Stimulated activated naive B cell treated with anti-CD40 and anti-IgM and Interleukin-4, amounts not matched to agents 10 μg/mL and 1 μg/mL and 100 μg/mL, for 72 hours (primary cell): ENCODE data around the gene PLCB4.
"Not testable (repeated sequence)": the region's sequence is repeated elsewhere in the genome, so short reads cannot be mapped to it uniquely, and the experiment has no call there.

ENCODE experiments used
- ATAC-seq, 2 donors: fragments of 150-1000 bp; cut with Tn5 transposase; replicated peaks; 2 replicates each; pipeline ENCODE4 v1.10.0; 2021; ENCODE audit warnings: moderate library complexity in 1 of 2
- DNase-seq: peaks from one replicate; pipeline ENCODE4 v3.0.0; 2021
- H3K27ac Mint-ChIP-seq: one replicate; pipeline ENCODE4 v1.8.0; 2022; ENCODE audit warnings: mild to moderate bottlenecking, mixed read lengths
- H3K27me3 Mint-ChIP-seq, 2 donors: one replicate each; pipeline ENCODE4 v1.8.0; 2022; ENCODE audit warnings: mixed read lengths in 2 of 2
- H3K36me3 Mint-ChIP-seq, 2 donors: one replicate each; pipeline ENCODE4 v1.8.0; 2022; ENCODE audit warnings: mixed read lengths in 2 of 2, mild to moderate bottlenecking in 1 of 2
- H3K4me1 Mint-ChIP-seq, 2 donors: one replicate each; pipeline ENCODE4 v1.8.0; 2022; ENCODE audit warnings: mixed read lengths in 2 of 2, mild to moderate bottlenecking in 1 of 2
- H3K4me3 Mint-ChIP-seq, 2 donors: one replicate each; pipeline ENCODE4 v1.8.0; 2022; ENCODE audit warnings: mild to moderate bottlenecking in 2 of 2, mixed read lengths in 2 of 2, moderate library complexity in 1 of 2
- H3K9me3 Mint-ChIP-seq, 2 donors: one replicate each; pipeline ENCODE4 v1.8.0; 2022; ENCODE audit warnings: mixed read lengths in 2 of 2, mild to moderate bottlenecking in 1 of 2

PLCB4 gene

DNA sequence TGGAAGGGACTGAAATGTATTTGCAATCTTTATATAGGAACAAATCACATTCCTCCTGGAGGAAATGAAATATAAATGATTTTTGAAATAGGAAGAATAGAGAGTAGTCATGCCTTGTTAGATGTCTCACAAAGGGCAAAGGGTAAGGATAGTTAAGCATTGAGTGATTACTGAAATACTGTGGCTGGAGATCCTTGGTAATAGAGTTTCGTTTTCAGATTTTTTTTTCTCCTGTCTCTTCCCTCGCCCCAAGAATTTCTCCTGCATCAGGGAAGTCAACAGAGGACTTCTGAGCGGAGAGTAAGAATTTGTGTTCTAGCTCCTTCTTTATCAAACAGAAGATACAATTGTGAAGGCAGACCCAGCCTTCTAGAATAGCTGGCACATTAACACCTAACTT lies 79.4 kb downstream of the PLCB4 start:
- no peak for ATAC-seq
- no peaks in the 10 kb centered on the region for H3K27me3 Mint-ChIP-seq
- H3K9me3 Mint-ChIP-seq: peaks cover 5 to 9% of the 10 kb centered on the region in 2 donors
- no peak for DNase-seq
- no peaks in the 10 kb centered on the region for H3K36me3 Mint-ChIP-seq
- no peaks in the 10 kb centered on the region for H3K4me1 Mint-ChIP-seq
- H3K27ac Mint-ChIP-seq: no peak overlapping the region
- no peak overlapping the region for H3K4me3 Mint-ChIP-seq

DNA sequence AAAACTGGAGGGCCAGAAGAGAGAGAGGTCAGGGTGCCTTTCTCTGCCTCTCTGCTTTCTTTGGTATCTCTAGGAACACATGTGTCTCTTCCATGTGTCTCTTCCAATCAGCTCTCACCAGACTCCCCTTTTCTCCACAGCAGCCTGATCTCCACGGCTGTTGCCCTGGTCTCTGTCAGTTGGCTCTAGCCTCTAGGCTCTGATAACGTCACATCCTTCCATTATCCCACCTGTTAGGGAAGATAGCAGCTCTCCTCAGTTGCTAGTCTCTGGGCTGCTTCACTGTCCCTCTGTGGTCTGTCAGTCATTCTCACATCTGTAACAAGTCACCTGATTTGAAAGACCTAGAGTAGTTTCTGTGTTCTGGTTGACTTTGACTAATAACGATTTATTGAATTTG lies 80.2 kb downstream of the PLCB4 start:
- DNase-seq (no peak), ATAC-seq (no peak)
- no peaks in the 10 kb centered on the region for H3K36me3 Mint-ChIP-seq
- no peaks in the 10 kb centered on the region for H3K4me1 Mint-ChIP-seq
- no peaks in the 10 kb centered on the region for H3K27me3 Mint-ChIP-seq
- H3K9me3 Mint-ChIP-seq: peaks cover 5 to 10% of the 10 kb centered on the region in 2 donors
- no peak overlapping the region for H3K27ac Mint-ChIP-seq
- no peak overlapping the region for H3K4me3 Mint-ChIP-seq

DNA sequence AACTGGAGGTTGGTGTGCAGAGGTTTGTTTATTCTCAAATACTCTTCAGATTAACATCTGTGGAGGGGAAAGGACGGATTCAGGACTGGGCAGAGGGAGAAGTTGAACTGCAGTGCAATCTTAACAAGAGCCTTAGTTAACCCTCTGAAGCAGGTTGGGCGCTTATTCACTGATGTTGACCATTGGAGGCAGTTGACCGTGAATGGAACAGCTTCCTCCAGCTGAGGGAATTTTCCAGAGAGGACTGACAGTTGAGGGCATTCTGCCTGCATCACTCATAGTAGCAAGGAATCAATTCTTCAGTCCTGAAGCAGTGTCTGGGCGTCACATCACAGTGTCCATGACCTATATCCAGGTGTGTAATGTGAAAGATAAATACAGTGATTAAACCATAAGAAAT lies 80.9 kb downstream of the PLCB4 start:
- H3K9me3 Mint-ChIP-seq: peaks cover 5 to 10% of the 10 kb centered on the region in 2 donors
- H3K27ac Mint-ChIP-seq: no peak overlapping the region
- H3K27me3 Mint-ChIP-seq: no peaks in the 10 kb centered on the region
- H3K4me1 Mint-ChIP-seq: no peaks in the 10 kb centered on the region
- H3K36me3 Mint-ChIP-seq: no peaks in the 10 kb centered on the region
- no peak overlapping the region for H3K4me3 Mint-ChIP-seq
- no peak for ATAC-seq
- DNase-seq: no peak

DNA sequence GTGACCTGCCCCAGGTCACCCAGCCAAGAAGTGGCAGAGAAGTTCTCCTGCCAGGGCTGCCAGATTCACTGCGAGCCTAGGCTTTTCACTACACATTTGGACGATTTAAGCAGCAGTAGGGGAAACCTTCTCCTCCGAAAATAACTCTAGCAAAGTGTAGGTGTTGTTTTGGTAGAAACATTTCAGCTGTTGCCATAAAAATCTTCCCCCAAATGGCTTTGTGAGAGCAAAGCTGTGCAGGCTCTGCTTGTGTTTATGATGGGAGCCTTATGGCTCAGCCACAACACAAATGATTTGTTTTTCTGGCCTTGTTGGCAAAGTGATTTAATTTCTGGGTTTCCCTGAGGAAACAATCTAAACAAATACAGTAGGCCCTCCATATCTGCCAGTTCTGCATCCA lies 81.8 kb downstream of the PLCB4 start:
- Mint-ChIP-seq H3K9me3 (peaks cover 8 to 10% of the 10 kb centered on the region in 2 donors), H3K4me1 (no peaks in the 10 kb centered on the region), H3K36me3 (no peaks in the 10 kb centered on the region), H3K4me3 (no peak overlapping the region), H3K27me3 (no peaks in the 10 kb centered on the region), H3K27ac (no peak overlapping the region)
- ATAC-seq: no peak
- DNase-seq: no peak

DNA sequence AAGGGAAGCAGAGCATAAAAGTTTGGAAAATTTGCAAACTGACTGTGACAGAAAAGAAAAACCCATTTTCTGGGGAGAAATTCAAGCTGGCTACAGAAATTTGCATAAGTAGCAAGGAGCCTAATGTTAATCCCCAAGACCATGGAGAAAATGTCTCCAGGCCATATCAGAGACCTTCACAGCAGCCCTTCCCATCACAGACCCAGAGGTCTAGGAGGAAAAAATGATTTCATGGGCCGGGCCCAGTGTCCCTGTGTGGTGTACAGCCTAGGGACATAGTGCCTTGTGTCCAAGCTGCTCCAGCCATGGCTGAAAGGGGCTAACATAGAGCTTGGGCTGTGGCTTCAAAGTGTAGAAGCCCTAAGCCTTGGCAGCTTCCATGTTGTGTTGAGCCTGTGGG lies 83.3 kb downstream of the PLCB4 start:
- not testable (repeated sequence) for H3K27me3 Mint-ChIP-seq, H3K36me3 Mint-ChIP-seq, H3K27ac Mint-ChIP-seq, H3K4me1 Mint-ChIP-seq, H3K9me3 Mint-ChIP-seq, DNase-seq, H3K4me3 Mint-ChIP-seq, ATAC-seq

- Mint-ChIP-seq H3K4me1 (no peaks in the 10 kb centered on the region), H3K27ac (no peak overlapping the region), H3K4me3 (no peak overlapping the region), H3K9me3 (peaks cover 8 to 9% of the 10 kb centered on the region in 2 donors), H3K36me3 (no peaks in the 10 kb centered on the region), H3K27me3 (no peaks in the 10 kb centered on the region)
- DNase-seq (no peak), ATAC-seq (no peak)
These were observed 85.7 kb downstream of the PLCB4 start for GRCh38 chr20:9154464-9155024.

- peaks cover 5% of the 10 kb centered on the region in 2 donors for H3K9me3 Mint-ChIP-seq
- H3K27me3 Mint-ChIP-seq: peaks cover 0 to 3% of the 10 kb centered on the region in 2 donors
- no peak overlapping the region for H3K4me3 Mint-ChIP-seq
- no peaks in the 10 kb centered on the region for H3K36me3 Mint-ChIP-seq
- peaks cover 2 to 15% of the 10 kb centered on the region in 2 donors for H3K4me1 Mint-ChIP-seq
- H3K27ac Mint-ChIP-seq: no peak overlapping the region
- no peak for DNase-seq
- ATAC-seq: no peak
These were observed 87.8 kb downstream of the PLCB4 start for GRCh38 chr20:9156529-9157280.

DNA sequence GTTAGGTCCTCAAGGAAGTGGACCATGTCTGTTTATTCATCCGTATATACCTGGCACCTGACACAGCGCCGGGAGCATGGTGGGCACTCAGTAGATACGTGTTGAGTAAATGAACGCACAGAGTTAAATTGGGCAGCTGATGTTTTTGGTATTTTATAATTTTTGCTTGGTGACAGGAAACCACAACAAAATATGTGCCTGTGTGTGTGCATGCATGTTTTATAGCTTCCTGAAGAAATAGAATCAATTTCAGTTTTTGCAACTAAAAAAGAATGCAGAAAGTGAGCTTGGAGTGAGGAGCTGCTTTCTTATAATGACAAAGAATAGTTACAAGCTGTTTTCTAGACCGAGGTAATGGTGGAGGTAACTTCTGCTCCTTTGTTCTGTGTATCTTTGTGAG lies 91.4 kb downstream of the PLCB4 start:
- no peak for DNase-seq
- H3K9me3 Mint-ChIP-seq: peaks cover 0 to 4% of the 10 kb centered on the region in 2 donors
- H3K27me3 Mint-ChIP-seq: peaks cover 0 to 3% of the 10 kb centered on the region in 2 donors
- H3K36me3 Mint-ChIP-seq: no peaks in the 10 kb centered on the region
- H3K4me1 Mint-ChIP-seq: peaks cover 2 to 15% of the 10 kb centered on the region in 2 donors
- no peak for ATAC-seq
- H3K27ac Mint-ChIP-seq: no peak overlapping the region
- H3K4me3 Mint-ChIP-seq: no peak overlapping the region

DNA sequence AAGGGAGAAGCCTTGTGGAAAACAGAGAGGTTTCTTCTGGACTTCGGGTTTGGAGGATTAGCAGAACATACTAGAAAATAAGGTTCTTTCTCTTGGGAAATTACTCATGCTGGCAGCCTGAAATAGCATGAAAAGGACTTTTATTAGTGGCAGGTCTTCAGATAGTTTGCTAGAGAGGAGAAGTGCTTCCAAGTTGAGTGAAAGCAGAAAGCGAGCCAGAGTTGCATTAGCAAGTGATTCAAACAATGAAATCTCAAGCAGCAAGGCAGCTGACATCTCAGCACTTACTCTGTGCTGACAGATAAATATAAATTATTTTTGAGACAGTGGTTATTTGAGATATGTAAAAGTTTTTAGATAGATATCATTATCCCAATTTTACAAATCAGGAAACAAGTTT lies 91.9 kb downstream of the PLCB4 start:
- H3K27me3 Mint-ChIP-seq: peaks cover 0 to 3% of the 10 kb centered on the region in 2 donors
- peaks cover 2 to 15% of the 10 kb centered on the region in 2 donors for H3K4me1 Mint-ChIP-seq
- no peak overlapping the region for H3K27ac Mint-ChIP-seq
- DNase-seq (no peak), ATAC-seq (no peak)
- H3K36me3 Mint-ChIP-seq: no peaks in the 10 kb centered on the region
- no peak overlapping the region for H3K4me3 Mint-ChIP-seq
- no peaks in the 10 kb centered on the region for H3K9me3 Mint-ChIP-seq

- H3K27me3 Mint-ChIP-seq: peaks cover 0 to 3% of the 10 kb centered on the region in 2 donors
- H3K4me3 Mint-ChIP-seq: no peak overlapping the region
- no peak for DNase-seq
- H3K4me1 Mint-ChIP-seq: peaks cover 2 to 15% of the 10 kb centered on the region in 2 donors
- H3K36me3 Mint-ChIP-seq: no peaks in the 10 kb centered on the region
- ATAC-seq: no peak
- H3K27ac Mint-ChIP-seq: no peak overlapping the region
- H3K9me3 Mint-ChIP-seq: no peaks in the 10 kb centered on the region
These were observed 92.4 kb downstream of the PLCB4 start for GRCh38 chr20:9161311-9161710.

DNA sequence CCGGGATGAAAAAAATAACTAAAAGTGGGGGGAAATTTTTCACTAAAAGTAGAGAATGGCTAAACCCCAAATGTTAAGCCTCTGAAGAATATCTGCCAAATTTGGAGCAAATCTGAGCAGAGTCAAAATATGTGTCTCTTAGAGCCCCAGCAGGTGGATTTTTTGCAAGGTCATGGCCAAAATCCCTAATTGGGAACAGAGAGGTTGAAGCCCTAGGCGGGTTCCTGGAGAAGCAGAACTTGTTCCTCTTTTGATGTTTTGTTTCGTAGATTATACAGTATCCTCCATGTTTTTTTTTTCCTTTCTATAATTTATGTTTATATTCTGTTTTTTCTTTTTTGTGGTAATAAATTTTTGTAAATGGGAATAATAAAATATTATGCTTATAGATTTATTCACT lies 94.4 kb downstream of the PLCB4 start:
- no peaks in the 10 kb centered on the region for H3K9me3 Mint-ChIP-seq
- no peak overlapping the region for H3K4me3 Mint-ChIP-seq
- H3K4me1 Mint-ChIP-seq: peaks cover 2 to 15% of the 10 kb centered on the region in 2 donors
- H3K36me3 Mint-ChIP-seq: no peaks in the 10 kb centered on the region
- no peak overlapping the region for H3K27ac Mint-ChIP-seq
- peaks cover 0 to 3% of the 10 kb centered on the region in 2 donors for H3K27me3 Mint-ChIP-seq
- ATAC-seq (no peak), DNase-seq (no peak)

DNA sequence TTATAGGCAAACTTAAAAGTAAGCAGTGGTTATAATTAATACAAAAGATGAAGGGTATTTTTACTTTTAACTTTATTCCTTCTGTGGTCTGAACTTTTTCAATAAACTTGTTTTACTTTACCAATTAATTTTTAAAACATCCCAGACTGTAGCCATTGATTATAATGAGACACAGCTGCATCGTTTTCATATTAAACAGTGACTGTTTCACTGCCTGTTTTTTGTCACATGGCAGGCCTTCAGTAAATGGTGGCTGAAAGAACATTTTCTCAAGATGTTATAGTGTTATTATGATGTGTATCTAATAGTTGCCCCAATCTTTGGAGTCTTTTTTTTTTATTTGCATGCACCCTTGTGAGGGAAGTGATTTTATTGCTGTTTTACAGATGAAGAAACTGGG lies 95.1 kb downstream of the PLCB4 start:
- H3K4me3 Mint-ChIP-seq: no peak overlapping the region

GRCh38 chr20:9165261-9165660 lies 96.4 kb downstream of the PLCB4 start:
- Mint-ChIP-seq H3K36me3 (no peaks in the 10 kb centered on the region), H3K27ac (no peak overlapping the region), H3K27me3 (peaks cover 0 to under 1% of the 10 kb centered on the region in 2 donors), H3K9me3 (no peaks in the 10 kb centered on the region), H3K4me1 (peaks cover 0 to 11% of the 10 kb centered on the region in 2 donors), H3K4me3 (no peak overlapping the region)
- DNase-seq (no peak), ATAC-seq (no peak)

More for the DNA sequence above, 95.1 kb downstream of the PLCB4 start:
- no peaks in the 10 kb centered on the region for H3K9me3 Mint-ChIP-seq
- H3K27ac Mint-ChIP-seq: no peak overlapping the region
- H3K27me3 Mint-ChIP-seq: peaks cover 0 to 3% of the 10 kb centered on the region in 2 donors
- ATAC-seq (no peak), DNase-seq (no peak)
- H3K36me3 Mint-ChIP-seq: no peaks in the 10 kb centered on the region
- peaks cover 2 to 15% of the 10 kb centered on the region in 2 donors for H3K4me1 Mint-ChIP-seq

DNA sequence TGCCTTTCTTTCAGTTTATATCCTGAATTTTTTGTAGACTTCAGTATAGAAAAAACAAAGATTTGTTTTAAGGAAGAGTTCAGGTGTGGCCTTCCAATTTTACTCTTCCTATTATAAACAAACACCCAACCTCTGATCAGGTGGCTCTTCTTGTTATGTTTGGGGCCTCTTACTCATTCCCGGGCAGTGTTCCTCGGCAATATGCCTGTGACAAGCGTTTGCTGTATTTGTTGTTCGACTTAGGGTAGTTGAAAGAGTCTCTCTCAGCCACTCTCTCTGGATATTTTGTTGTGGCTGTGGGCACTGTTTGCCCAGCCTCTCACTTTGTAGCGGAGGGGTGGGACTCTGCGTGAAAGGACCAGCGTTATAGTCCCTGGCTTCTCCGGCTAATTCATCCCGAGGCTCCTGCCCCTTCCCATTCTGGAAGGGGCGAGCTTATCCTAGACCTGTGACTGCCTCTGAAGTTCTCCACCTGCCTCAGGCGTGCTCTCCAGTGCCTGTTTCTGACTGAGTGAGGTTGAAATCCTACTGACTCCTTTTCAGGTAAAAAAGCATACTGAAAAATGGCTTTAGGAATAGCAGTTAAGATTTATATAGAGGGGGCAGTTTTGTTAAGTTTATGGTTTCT lies 97.4 kb downstream of the PLCB4 start:
- no peak overlapping the region for H3K4me3 Mint-ChIP-seq
- H3K27ac Mint-ChIP-seq: no peak overlapping the region
- ATAC-seq (no peak), DNase-seq (no peak)
- no peaks in the 10 kb centered on the region for H3K9me3 Mint-ChIP-seq
- peaks cover 0 to 1% of the 10 kb centered on the region in 2 donors for H3K4me1 Mint-ChIP-seq
- no peaks in the 10 kb centered on the region for H3K36me3 Mint-ChIP-seq
- no peaks in the 10 kb centered on the region for H3K27me3 Mint-ChIP-seq

DNA sequence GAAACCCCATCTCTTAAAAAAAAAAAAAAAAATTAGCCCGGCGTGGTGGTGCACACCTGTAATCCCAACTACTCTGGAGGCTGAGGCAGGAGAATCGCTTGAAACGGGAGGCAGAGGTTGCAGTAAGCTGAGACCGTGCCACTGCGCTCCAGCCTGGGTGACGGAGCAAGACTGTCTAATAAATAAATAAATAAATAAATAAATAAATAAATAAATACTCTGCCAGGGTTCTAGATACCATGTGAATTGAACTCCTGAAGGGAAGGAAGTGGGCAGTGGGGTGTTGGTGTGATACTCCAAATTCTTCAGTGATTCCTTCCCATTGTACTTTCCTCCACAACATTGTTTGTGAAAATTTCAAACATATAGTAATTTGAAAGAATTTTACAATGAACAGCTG lies 100.5 kb downstream of the PLCB4 start:
- Mint-ChIP-seq H3K36me3 (no peaks in the 10 kb centered on the region), H3K4me3 (no peak overlapping the region), H3K9me3 (no peaks in the 10 kb centered on the region), H3K27ac (no peak overlapping the region), H3K27me3 (no peaks in the 10 kb centered on the region), H3K4me1 (peaks cover 0 to 7% of the 10 kb centered on the region in 2 donors)
- no peak for DNase-seq
- ATAC-seq: no peak
